Measurements from ENCODE around the gene TFCP2L1.

Gene TFCP2L1

GRCh38 chr2:121175326-121175725 is 109.7 kb downstream of the TFCP2L1 start:
- no peak overlapping the region for H3K4me3 ChIP-seq (ENCODE audit: low read depth, low read length)
- TF ChIP-seq CTCF (IDR thresholded peaks at IDR 0.05; ENCODE audit: low read depth, low read length, missing control alignments), result no peak
- no peak for DNase-seq (ENCODE audit: low read depth)

- TF ChIP-seq CTCF (IDR thresholded peaks at IDR 0.05; ENCODE audit: low read depth, low read length, missing control alignments), result no peak
- no peak for DNase-seq (ENCODE audit: low read depth)
- no peak overlapping the region for H3K4me3 ChIP-seq (ENCODE audit: low read depth, low read length)
Observed at GRCh38 chr2:121173806-121174205, 111.2 kb downstream of the TFCP2L1 start.

- DNase-seq (ENCODE audit: low read depth), result no peak
- H3K4me3 ChIP-seq (ENCODE audit: low read depth, low read length), result no peak overlapping the region
- TF ChIP-seq CTCF (IDR thresholded peaks at IDR 0.05; ENCODE audit: low read depth, low read length, missing control alignments), result no peak
Observed at GRCh38 chr2:121173112-121173511, 111.9 kb downstream of the TFCP2L1 start.

- DNase-seq (ENCODE audit: low read depth), result no peak
- H3K4me3 ChIP-seq (ENCODE audit: low read depth, low read length), result no peak overlapping the region
- TF ChIP-seq CTCF (IDR thresholded peaks at IDR 0.05; ENCODE audit: low read depth, low read length, missing control alignments), result no peak
Observed at GRCh38 chr2:121172456-121172855, 112.5 kb downstream of the TFCP2L1 start.

- no peak overlapping the region for H3K4me3 ChIP-seq (ENCODE audit: low read depth, low read length)
- no peak for TF ChIP-seq CTCF (IDR thresholded peaks at IDR 0.05; ENCODE audit: low read depth, low read length, missing control alignments)
- DNase-seq (ENCODE audit: low read depth), result no peak
Observed at GRCh38 chr2:121171625-121172119, 113.3 kb downstream of the TFCP2L1 start.

GRCh38 chr2:121170577-121170976 is 114.4 kb downstream of the TFCP2L1 start:
- no peak for TF ChIP-seq CTCF (IDR thresholded peaks at IDR 0.05; ENCODE audit: low read depth, low read length, missing control alignments)
- H3K4me3 ChIP-seq (ENCODE audit: low read depth, low read length), result no peak overlapping the region
- DNase-seq (ENCODE audit: low read depth), result no peak

GRCh38 chr2:121167411-121167810 is 117.6 kb downstream of the TFCP2L1 start:
- DNase-seq (ENCODE audit: low read depth), result no peak

More at GRCh38 chr2:121167411-121167810, 117.6 kb downstream of the TFCP2L1 start:
- TF ChIP-seq CTCF (IDR thresholded peaks at IDR 0.05; ENCODE audit: low read depth, low read length, missing control alignments), result no peak
- H3K4me3 ChIP-seq (ENCODE audit: low read depth, low read length), result no peak overlapping the region
